GM12864 (cell line): Measurements from ENCODE around the gene ERP27.

Experiments
- DNase-seq: peaks from one replicate; pipeline ENCODE4 v3.0.0-alpha.2; 2011; ENCODE audit warnings: low read depth
- H3K4me3 ChIP-seq: 2 replicates; pipeline ENCODE4 v1.5.1; 2011; ENCODE audit warnings: mild to moderate bottlenecking, low read depth, low read length, control low read depth
- TF ChIP-seq, protein P1 (sequence below): IDR thresholded peaks from 2 replicates; pipeline ENCODE4 v1.5.1; 2011; ENCODE audit warnings: low read depth, mild to moderate bottlenecking, moderate library complexity, low read length, control low read depth, inconsistent platforms; ENCODE audit errors: missing control alignments

The ERP27 gene

DNA sequence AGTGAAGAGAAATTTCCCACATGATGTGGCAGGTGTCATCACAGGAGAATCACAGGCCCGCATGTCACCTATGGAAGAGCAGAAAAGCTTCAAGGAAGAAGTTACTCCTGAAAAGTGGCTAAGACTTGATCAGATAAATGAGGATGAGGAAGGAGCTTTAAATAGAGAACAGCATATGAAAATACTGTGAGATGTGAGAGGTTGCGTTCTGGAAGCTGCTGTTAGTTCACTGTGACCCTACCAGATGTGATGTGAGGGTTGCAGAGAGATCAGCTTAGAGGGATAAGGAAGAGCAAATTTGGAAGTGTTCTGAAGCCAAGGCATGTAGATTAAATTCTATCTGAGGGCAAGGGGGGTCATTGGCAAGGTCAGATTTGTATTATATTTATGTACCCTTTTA is 17.1 kb downstream of the ERP27 start:
- H3K4me3 ChIP-seq, result no peak overlapping the region
- no peak for DNase-seq
- TF ChIP-seq, protein P1, sequence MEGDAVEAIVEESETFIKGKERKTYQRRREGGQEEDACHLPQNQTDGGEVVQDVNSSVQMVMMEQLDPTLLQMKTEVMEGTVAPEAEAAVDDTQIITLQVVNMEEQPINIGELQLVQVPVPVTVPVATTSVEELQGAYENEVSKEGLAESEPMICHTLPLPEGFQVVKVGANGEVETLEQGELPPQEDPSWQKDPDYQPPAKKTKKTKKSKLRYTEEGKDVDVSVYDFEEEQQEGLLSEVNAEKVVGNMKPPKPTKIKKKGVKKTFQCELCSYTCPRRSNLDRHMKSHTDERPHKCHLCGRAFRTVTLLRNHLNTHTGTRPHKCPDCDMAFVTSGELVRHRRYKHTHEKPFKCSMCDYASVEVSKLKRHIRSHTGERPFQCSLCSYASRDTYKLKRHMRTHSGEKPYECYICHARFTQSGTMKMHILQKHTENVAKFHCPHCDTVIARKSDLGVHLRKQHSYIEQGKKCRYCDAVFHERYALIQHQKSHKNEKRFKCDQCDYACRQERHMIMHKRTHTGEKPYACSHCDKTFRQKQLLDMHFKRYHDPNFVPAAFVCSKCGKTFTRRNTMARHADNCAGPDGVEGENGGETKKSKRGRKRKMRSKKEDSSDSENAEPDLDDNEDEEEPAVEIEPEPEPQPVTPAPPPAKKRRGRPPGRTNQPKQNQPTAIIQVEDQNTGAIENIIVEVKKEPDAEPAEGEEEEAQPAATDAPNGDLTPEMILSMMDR, result no peak

DNA sequence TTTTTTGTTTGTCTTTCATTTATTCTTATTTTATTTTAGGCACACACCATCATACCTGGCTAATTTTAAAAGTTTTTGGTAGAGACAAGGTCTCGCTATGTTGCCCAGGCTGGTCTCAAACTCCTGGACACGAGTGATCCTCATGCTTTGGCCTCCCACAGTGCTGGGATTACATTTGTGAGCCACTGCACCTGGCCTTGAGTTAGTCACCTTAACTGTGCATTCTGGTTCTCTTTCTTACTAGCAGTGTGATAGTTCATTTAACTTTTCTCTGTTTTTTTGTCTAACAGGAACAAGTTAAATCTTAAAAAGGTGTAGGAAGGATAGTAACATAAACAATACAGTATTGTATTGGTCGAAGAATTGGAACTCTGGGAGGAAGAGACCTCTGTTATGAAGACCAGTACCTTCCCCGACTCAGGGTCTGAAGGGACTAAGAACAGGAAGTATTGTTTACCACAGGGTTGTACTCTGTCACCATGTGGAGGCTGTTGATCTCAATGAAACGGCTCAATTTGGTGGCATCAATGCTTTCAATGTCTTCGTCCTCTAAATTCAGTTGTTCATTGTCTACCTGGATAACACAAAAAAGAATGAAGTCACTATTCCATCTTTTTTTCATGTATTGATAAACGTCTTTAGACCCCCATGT is 17.7 kb downstream of the ERP27 start:
- DNase-seq, result no peak
- H3K4me3 ChIP-seq, result no peak overlapping the region
- TF ChIP-seq, protein P1, result no peak

DNA sequence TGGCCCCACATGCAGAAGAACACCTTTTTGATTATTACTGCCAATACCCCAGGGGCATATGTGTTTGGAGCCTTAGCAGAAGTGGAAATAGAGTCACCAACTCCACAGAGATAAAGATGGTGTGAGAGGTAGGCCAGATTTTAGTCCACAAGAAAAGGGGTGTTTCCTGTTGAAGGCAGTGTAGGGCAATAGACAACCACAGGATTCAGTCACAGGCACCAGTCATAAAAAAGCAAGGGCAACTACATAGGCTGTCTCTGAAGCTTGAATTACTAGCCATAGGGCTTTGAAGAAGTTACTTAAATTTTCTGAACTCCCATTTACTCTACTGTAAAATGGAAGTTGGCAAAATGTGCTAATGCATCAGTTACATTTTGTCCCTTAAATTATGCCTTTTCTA is 18.9 kb downstream of the ERP27 start:
- TF ChIP-seq, protein P1, result no peak
- H3K4me3 ChIP-seq, result no peak overlapping the region
- DNase-seq, result no peak

DNA sequence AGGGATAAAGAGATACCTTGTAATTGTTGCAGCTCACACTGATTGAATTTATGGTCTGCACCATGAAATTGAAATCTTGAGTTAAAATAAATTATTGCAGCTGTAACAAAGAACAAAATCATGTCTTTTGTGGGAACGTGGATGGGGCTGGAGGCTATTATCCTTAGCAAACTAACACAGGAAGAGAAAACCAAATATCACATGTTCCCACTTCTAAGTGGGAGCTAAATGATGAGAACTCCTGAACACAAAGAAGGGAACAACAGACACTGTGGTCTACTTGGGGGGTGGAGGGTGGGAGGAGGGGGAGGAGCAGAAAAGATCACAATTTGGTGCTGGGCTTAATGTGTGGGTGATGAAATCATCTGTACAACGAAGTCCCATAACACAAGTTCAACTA is 22.6 kb downstream of the ERP27 start:
- TF ChIP-seq, protein P1, result no peak
- no peak overlapping the region for H3K4me3 ChIP-seq
- DNase-seq, result no peak

DNA sequence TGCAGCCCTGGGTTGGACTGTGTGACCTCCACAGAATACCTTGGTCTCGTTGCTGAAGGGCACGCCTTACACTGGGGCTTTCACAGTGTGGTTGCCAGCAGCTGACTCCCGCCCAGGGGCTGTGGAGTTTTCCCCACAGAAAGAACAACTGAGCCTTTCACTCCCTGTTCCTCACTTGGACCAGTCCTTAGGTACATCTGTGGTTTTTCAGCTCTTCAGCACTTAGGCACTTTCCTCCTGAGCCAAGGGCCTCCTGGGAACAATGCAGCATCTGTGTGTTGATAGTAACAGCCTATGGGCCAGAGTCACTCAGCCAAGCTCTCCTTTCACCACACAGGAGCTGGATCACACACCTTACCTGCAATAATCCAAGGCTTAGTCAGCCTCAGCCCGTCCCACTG is 25.0 kb downstream of the ERP27 start:
- no peak for DNase-seq
- TF ChIP-seq, protein P1, result no peak

DNA sequence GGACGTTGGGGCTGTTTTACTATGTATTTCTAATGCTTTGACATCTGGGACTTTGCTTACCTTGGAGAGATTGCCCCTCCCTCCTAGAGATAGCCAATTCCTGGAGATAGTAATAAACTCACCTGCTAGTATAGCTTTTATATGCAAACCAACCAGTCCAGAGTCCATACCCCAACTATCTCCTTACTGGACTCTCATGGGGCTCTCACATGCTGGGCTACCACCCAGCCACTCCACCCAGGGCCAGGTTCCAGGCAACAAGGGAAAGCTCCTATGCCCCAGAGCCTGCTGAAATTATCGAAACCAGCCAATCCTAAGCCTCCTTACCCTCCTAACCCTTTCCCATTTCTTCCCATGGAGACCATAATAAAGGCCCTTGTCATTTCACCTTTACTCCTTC is 27.2 kb downstream of the ERP27 start:
- no peak for DNase-seq
- TF ChIP-seq, protein P1, result no peak

More for the DNA sequence above, 25.0 kb downstream of the ERP27 start:
- no peak overlapping the region for H3K4me3 ChIP-seq

More for the DNA sequence above, 27.2 kb downstream of the ERP27 start:
- H3K4me3 ChIP-seq, result no peak overlapping the region
